HG02798 (cell line): ENCODE data around the gene ELAC1.
"Not testable (repeated sequence)": the region's sequence is repeated elsewhere in the genome, so short reads cannot be mapped to it uniquely, and the experiment has no call there.

Source experiments
- ATAC-seq: cut with Tn5 transposase; IDR thresholded peaks from one replicate; pipeline ENCODE4 v1.9.1; 2021; ENCODE audit warnings: mild to moderate bottlenecking; ENCODE audit not compliant: unreplicated experiment, poor library complexity

The ELAC1 gene, protein sequence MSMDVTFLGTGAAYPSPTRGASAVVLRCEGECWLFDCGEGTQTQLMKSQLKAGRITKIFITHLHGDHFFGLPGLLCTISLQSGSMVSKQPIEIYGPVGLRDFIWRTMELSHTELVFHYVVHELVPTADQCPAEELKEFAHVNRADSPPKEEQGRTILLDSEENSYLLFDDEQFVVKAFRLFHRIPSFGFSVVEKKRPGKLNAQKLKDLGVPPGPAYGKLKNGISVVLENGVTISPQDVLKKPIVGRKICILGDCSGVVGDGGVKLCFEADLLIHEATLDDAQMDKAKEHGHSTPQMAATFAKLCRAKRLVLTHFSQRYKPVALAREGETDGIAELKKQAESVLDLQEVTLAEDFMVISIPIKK

GRCh38 chr18:50967714-50968661, at the start of gene ELAC1:
TSS of gene ELAC1 (plus strand) at chr18:50968040. CDS start at chr18:50974405, 6,365 bp downstream.
- ATAC-seq = peak; percentile 97

DNA sequence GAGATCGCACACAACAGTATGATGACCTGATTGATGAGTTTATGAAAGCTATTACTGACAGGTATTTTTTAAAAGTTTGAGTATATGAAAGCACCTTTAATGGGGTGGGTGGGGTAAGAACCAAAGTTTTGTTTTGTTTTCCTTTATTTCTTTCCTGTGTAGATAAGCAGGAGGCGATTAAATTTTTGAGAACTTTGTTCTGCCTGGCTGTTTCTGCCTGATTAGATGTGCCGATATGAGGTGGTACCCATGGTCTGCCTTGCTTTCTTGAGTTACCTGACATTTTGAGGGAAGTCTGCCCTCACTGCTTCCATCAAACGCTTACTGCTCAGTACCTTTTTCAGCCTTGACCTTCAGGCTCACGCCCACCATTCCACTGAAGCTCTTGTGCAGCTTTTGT, 49.7 kb upstream of the ELAC1 start:
- ATAC-seq = no peak

GRCh38 chr18:50924372-50924771, 43.5 kb upstream of the ELAC1 start:
- no peak for ATAC-seq

DNA sequence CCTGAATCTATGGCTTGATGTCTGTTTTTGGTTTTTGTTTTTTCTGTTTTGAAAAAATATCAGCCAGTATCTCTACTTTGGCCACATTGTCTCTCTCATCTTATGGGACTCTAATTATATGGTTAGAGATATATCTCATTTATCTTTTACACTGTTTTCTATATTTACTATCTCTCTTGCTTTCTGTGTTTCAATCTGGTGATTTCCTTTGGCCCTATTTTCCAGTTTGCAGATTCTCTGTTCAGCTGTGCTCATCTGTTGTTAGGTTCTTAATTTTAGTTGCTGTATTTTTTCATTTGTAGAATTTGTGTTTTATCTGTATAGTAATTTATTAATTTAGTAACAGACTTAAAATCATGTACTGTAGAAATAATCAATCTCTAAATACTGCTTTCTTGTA, 41.3 kb upstream of the ELAC1 start:
- ATAC-seq = no peak

- no peak for ATAC-seq
Measured at GRCh38 chr18:50928551-50928950, 39.3 kb upstream of the ELAC1 start.

DNA sequence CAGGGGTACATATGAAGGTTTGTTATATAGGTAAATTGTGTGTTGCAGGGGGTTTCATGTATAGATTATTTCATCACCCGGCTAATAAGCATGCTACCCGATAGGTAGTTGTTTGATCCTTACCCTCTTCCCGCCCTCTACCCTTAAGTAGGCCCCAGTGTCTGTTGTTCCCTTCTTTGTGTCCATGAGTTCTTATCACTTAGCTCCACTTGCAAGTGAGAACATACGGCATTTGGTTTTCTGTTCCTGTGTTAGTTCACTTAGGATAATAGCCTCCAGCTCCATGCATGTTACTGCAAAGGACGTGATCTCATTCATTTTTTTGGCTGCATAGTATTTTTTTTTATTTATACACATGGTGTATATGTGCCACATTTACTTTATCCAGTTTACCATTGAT, 34.2 kb upstream of the ELAC1 start:
- ATAC-seq = no peak

DNA sequence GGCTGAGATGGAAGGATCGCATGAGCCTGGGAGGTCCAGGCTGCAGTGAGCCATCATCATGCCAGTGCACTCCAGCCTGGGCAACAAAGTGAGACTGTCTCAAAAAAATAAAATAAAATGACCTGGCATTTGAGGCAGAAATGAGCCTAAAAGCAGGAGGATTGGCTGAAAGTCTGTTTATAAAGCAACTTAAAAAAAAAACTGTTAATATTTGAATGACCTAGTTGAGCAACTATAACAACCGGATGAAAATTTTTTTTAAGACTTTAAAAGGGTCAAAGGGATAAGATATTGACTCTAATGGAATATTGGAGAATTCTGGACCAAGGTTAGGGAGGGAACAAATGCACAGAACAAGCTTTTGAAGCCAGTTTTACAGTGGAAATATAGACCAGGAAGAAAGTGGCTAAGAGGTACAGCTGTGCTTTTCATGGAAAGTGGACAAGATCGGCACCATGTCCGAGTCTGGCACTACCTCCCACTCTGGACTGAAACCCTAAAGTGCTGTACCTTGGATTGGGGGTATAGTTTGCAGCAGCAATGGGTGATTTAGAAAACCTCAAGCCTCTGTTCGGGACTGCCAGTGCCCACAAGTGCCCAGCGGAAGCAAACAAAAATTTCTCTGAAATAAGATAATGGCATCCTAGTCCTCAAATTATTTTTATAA, 33.2 kb upstream of the ELAC1 start:
- no peak for ATAC-seq

GRCh38 chr18:50935493-50936191, 32.2 kb upstream of the ELAC1 start:
- no peak for ATAC-seq

DNA sequence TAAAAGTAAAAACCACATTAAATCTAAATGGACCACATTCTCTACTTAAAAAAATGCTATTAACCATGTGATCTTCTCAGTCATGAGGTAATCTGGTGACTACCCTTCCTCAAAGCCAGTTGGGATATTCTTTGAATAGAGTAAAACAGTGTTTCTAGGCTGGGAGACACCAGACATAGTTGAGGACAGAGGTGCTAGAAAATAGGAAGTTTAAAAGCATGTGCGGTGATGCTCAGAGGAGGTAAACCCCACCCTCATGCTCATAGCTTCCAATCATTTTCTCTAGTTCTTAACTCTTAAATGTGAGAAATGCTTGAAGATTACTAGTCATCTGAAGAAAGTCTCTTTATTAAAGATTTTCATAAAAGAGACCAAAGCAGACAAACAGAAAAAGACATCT, 30.7 kb upstream of the ELAC1 start:
- ATAC-seq = no peak

DNA sequence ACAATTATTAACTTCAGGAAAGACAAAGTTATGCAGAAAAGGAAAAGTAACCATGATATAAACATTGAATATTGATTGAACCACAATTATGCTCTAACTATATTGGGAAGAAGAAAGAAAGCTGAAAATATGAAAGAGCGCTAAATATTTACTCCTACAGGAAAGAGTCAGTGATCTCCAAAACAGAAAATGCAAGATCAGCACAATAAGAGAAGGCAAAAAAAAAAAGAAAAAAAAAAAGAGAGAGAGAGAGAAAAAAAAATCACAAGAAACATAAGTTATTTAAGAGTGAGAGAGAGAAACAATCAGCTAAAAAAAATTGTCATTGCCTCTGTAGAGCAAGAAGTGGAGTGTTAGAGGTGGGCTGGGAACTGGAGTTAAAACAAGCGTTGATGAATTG, 28.9 kb upstream of the ELAC1 start:
- no peak for ATAC-seq

- no peak for ATAC-seq
Measured at GRCh38 chr18:50944245-50944932, 23.5 kb upstream of the ELAC1 start.

GRCh38 chr18:50945918-50946317, 21.9 kb upstream of the ELAC1 start:
- ATAC-seq = not testable (repeated sequence)

DNA sequence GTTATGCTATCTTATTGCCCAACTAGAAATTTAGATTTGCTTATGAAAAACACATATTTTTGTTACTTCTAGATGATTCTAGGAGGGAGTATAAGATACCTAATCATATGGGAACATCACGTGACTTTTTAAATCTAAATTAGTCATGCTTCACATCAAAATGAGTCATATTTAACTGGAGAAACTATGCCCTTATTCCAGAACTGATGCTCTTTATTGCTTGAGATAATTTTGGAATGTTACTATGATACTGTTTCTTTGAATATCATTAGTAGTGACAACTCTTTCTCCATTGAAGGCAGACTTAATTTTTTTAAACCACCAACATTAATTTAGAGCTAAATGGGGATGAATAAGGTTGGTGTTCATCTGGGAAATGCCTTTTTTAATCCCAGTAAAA, 19.9 kb upstream of the ELAC1 start:
- no peak for ATAC-seq

DNA sequence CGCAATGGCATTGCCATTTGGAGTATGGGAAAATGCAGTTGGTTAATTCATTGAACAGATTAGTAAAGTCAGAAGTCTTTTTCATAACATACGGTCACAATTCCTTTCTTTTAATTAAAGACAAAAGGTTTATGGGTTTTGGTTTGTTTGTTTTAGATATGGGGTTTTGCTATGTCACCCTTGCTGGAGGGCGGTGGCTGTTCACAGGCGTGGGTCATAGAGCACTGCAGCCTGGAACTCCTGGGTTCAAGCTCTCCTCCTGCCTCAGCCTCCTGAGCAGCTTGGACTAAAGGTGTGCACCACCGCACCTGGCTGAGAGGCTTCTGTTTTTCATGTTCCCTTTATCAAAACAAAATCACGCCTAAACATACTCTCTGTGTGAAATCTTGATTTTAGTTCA, 18.7 kb upstream of the ELAC1 start:
- no peak for ATAC-seq

GRCh38 chr18:50950626-50951025, 17.2 kb upstream of the ELAC1 start:
- ATAC-seq = no peak

- ATAC-seq = no peak
Measured at GRCh38 chr18:50953822-50954221, 14.0 kb upstream of the ELAC1 start.

DNA sequence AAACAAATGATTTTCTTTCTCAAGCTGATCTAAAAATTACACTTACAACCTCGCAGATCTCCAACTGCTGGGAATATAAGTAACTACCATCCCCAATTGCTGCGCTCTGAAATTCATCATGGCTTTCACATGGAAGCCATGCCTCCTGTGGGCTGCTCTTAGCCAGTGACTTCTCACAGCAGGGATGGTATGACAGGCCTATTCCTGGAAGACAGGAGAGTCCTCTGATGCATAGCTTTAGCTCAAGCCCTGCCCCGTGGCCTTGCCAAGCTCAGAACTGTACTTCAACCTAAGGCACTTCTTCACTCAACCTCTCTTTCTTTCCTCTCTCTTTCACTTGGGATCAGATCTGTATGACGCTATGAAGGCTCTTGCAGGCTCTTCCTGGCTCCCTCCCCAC, 12.6 kb upstream of the ELAC1 start:
- no peak for ATAC-seq

DNA sequence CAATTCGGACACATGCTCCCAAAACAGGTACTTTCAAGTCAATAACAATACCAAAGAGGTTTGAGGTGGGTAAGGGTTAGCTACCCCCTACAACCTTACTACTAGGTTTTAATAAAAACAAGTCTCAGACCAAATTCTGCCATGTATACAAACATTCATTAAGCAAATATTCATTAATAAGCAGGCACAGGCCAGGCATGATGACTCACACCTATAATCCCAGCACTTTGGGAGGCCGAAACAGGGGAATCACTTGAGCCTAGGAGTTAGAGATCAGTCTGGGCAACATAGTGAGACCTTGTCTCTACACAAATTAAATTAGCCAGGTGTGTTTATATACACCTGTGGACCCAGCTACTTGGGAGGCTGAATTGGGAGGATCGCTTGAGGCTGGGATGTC, 11.7 kb upstream of the ELAC1 start:
- ATAC-seq = no peak

DNA sequence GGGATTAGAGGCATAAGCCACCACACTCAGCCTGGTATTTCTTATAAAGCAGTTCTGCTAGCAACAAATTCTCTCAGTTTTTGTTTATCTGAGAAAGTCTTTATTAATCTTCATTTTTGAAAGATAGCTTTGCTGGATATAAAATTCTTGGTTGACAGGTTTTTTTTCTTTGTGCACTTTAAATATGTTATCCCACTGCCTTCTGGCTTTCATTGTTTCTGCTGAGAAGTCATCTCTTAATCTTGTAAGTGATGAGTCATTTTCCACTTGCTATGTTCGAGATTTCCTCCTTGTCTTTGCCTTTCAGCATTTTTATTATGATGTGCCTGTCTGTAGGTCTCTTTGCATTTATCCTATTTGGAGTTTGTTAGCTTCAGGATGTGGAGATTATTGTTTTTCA, 5.9 kb upstream of the ELAC1 start:
- no peak for ATAC-seq

DNA sequence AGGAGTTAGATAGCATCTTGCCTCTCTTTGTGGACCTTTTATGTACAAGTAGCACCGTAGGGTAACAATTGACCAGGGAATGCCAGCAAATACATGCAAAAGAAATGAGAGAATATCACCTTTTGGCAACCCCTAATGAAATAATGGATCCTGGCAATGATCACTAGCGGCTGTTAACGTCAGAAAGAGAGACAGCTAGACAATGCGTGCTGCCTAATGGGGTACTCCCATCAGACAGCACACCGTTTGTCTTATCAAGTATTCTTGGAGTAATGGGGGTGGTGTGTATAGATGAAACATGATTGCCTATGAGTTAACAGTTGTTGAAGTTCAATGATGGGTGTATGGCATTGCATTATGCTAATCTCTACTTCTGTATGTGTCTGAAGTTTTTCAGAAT, 1.6 kb downstream of the ELAC1 start:
- no peak for ATAC-seq
